ENCODE data around the gene NBPF20.
"Not testable (repeated sequence)": the region's sequence is repeated elsewhere in the genome, so short reads cannot be mapped to it uniquely, and the experiment has no call there.

The NBPF20 gene

DNA sequence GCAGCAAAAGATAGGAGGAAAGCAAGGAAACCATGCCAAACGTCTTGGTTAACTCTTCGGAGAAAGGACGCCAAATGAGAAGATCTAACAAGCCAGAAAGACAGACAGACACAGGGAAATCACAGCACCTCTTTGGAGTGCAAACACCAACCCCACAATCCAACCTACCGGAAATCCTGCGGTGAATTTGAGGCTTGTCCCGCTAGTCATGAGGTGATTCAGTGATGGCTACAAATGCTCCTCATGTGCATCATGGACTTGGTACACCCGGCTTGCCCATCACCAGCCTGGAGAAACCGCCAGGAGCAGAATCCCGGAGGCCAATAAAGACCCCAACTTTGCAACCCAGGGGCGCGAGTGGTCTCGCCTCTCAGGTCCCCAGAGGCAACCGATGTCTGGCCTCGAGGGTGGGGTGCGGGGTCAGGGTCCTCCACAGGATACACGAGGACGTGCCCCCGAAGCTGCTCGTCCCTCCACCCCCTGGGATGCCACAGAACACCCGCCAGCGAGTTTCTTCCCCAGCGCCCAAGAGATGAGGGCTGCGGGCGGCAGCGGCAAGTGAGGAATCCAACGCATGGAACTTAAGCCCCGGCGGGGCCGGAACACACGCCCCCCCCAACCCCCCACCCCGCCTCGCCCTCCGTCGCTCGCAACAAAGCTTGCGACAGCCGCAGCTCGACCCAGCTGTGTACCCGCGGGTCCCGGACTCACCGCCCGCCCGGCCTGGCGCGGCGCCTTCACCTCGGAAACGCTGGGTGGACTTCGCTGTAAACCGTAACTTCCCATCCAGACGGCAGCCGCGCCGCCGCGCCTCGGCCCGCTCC, 579 bp downstream of the NBPF20 start:
- DNase-seq (ENCODE audit: low spot score): not testable (repeated sequence)

- not testable (repeated sequence) for DNase-seq (ENCODE audit: low spot score)
Measured at GRCh38 chr1:145415149-145415548, 10.3 kb downstream of the NBPF20 start.

GRCh38 chr1:145407266-145407665, 18.1 kb downstream of the NBPF20 start:
- not testable (repeated sequence) for DNase-seq (ENCODE audit: low spot score)

GRCh38 chr1:145404949-145405348, 20.5 kb downstream of the NBPF20 start:
- DNase-seq (ENCODE audit: low spot score): not testable (repeated sequence)

- DNase-seq (ENCODE audit: low spot score): not testable (repeated sequence)
Measured at GRCh38 chr1:145400701-145401100, 24.7 kb downstream of the NBPF20 start.
